Heart right ventricle (tissue), 16 donors: ENCODE results near the gene METTL6. TPM values are rescaled to one million over a fixed set of nuclear protein-coding genes. Genes with fewer than 3 reads are reported as not detected.

Experiments used
- ATAC-seq, 8 donors: fragments of 200-7000 bp; cut with Tn5 transposase; one replicate each; pipeline ENCODE4 v1.9.1; 2020; ENCODE audit warnings: mild to moderate bottlenecking in 8 of 8, moderate library complexity in 8 of 8, moderate number of reproducible peaks in 1 of 8
- DNase-seq, 2 donors: peaks; one replicate each; pipeline ENCODE4 v3.0.0-alpha.2; 2020
- H3K27ac ChIP-seq, 10 donors: fragments of 200-600 bp; sonication (generic) in 2 of 10; one replicate each; pipeline versions ENCODE4 v1.5.0 to v1.8.0; 2020 to 2022; ENCODE audit warnings: mild to moderate bottlenecking in 3 of 10
- H3K27me3 ChIP-seq, 7 donors: fragments of 200-600 bp; one replicate each; pipeline ENCODE4 v1.8.0; 2021 to 2022; ENCODE audit warnings: mild to moderate bottlenecking in 2 of 7
- H3K36me3 ChIP-seq, 9 donors: fragments of 200-600 bp; sonication (generic) in 1 of 9; one replicate each; pipeline versions ENCODE4 v1.5.0 to v1.8.0; 2020 to 2022; ENCODE audit warnings: mild to moderate bottlenecking in 2 of 9
- H3K4me1 ChIP-seq, 9 donors: fragments of 200-600 bp; sonication (generic) in 1 of 9; one replicate each; pipeline versions ENCODE4 v1.5.0 to v1.8.0; 2020 to 2022; ENCODE audit warnings: mild to moderate bottlenecking in 4 of 9
- H3K4me3 ChIP-seq, 10 donors: fragments of 200-600 bp; sonication (generic) in 2 of 10; one replicate each; pipeline versions ENCODE4 v1.5.0 to v1.8.0; 2020 to 2022; ENCODE audit warnings: mild to moderate bottlenecking in 7 of 10, moderate library complexity in 2 of 10
- H3K9me3 ChIP-seq, 11 donors: fragments of 200-600 bp in 10 of 11; sonication (generic) in 2 of 11; one replicate each; pipeline versions ENCODE4 v1.5.0 to v1.8.0; 2013 to 2022; ENCODE audit warnings: mild to moderate bottlenecking in 2 of 11, control low read depth in 1 of 11, moderate library complexity in 1 of 11
- CTCF ChIP-seq, 9 donors: fragments of 200-600 bp; sonication (generic) in 2 of 9; IDR thresholded peaks; one replicate each; pipeline versions ENCODE4 v1.5.0 to v1.8.0; 2021 to 2022; ENCODE audit warnings: antibody characterized with exemption in 9 of 9, mild to moderate bottlenecking in 5 of 9, moderate library complexity in 1 of 9
- WGBS, 2 donors: extraction: QIAGEN DNeasy Blood & Tissue Kit; methylation state at CpG; one replicate each; pipeline ENCODE4 v1.1.7; 2013; ENCODE audit warnings: inconsistent platforms in 1 of 2; 5-methylcytosine and 5-hydroxymethylcytosine counted together
- intact Hi-C, 10 donors: fragments of 100-400 bp; cut with DNase I; formaldehyde crosslinking; loops; one replicate each; pipeline versions ENCODE4 v1.11.1 to v1.14.2; 2022
- polyA plus RNA-seq, 2 donors: library from polyadenylated mRNA; stranded (reverse); fragments of 200-250 nt; gene quantifications; one replicate each; pipeline ENCODE4 v1.2.3, GENCODE V29; 2013
- total RNA-seq, 10 donors: library from RNA; stranded (reverse); fragmentation: NEBNext Ultra II Directional in 3 of 10; extraction: Animal tissue kit (Norgen Biotek cat#: 25700) in 3 of 10; gene quantifications; one replicate each; pipeline versions ENCODE4 v1.2.1 to v1.2.4, GENCODE V29; 2021 to 2023
- donor health status: Arrhythmogenic right ventricular cardiomyopathy.
- donor health status: ischemic (EF 13 %, LVEDD 7.1; RV severe dilation, severe dysfunction).
- donor health status: healthy with polysubstance abuse.
- donor health status: DM: no; HTN: yes; CAD: no.
- donor health status: DM: no; HTN: no; CAD: no.
- donor health status: ischemic (EF 25% LVEDD 6.9; RV normal size, moderate dysfunction).
- donor health status: ischemic (EF 25% LVEDD 5.7; RV mildly dilated, moderate dysfunction).
- donor health status: healthy.
- donor health status: DM: yes; HTN: yes; CAD: no.
- donor health status: Ischemic cardiomyopathy.
- donor health status: ischemic (EF 35%, LVEDD 5.7; RV mildly dilated, moderate dysfunction).
- donor health status: nonischemic (EF 11% LVEDD 7.7; RV severe dilation, severe dysfunction).
- donor health status: DM: yes; HTN: yes; CAD: no.
- donor health status: PGD.
- donor health status: ischemic (EF 29% LVEDD 5.4; RV normal size, mild dysfunction).
- donor health status: nonischemic (EF 23%, LVEDD 6.1; RV moderate dilation, normal function).

The METTL6 gene
- total and polyA plus RNA-seq, 12 donors = 3.8 to 11.3 (median 9.4) TPM

- TF ChIP-seq CTCF (IDR thresholded peaks at IDR 0.05) = no peak
- DNase-seq (no peak), ATAC-seq (no peak)
- Histone ChIP-seq H3K27me3 (no peaks in the 10 kb centered on the region), H3K27ac (no peak overlapping the region), H3K4me3 (no peak overlapping the region), H3K36me3 (no peaks in the 10 kb centered on the region), H3K9me3 (peaks cover 0 to 10% (median 5%) of the 10 kb centered on the region in 11 donors), H3K4me1 (peaks cover 0 to 22% (median 4%) of the 10 kb centered on the region in 9 donors)
- 62 to 78% methylated on average over 6 of the region's 6 CpGs for WGBS, 2 donors
- intact Hi-C loops = loop anchor here in 1 of 10 donors (10.0 kb wide), 1 partner anchor 276 kb away; no protein-coding TSS in a partner anchor
Observed at GRCh38 chr3:15380980-15381890, 46.1 kb downstream of the METTL6 start.

GRCh38 chr3:15377961-15378791 is 49.2 kb downstream of the METTL6 start:
- no peak overlapping the region for H3K4me3 ChIP-seq
- TF ChIP-seq CTCF (IDR thresholded peaks at IDR 0.05) = peak; percentile 63 to 90 (median 87)
- ATAC-seq (peak; percentile 95 to 98 (median 98)), DNase-seq (peak; percentile 87 to 95)
- H3K27me3 ChIP-seq = no peaks in the 10 kb centered on the region
- H3K9me3 ChIP-seq = no peaks in the 10 kb centered on the region
- intact Hi-C loops = loop anchor here (1.0 to 5.0 kb wide), 6 partner anchors 41 to 111 kb away; partner anchors contain the start of gene SH3BP5 (in 7 of the 10)
- H3K4me1 ChIP-seq = peaks cover 0 to 9% (median 4%) of the 10 kb centered on the region in 9 donors
- H3K27ac ChIP-seq = peak overlapping the region in 9 of 10 donors; percentile 31 to 77 (median 61)
- 32 to 37% methylated on average over 16 of the region's 16 CpGs for WGBS, 2 donors
- no peaks in the 10 kb centered on the region for H3K36me3 ChIP-seq

- ATAC-seq = no peak
- Histone ChIP-seq H3K27ac (no peak overlapping the region), H3K4me3 (no peak overlapping the region), H3K36me3 (no peaks in the 10 kb centered on the region), H3K27me3 (no peaks in the 10 kb centered on the region), H3K9me3 (no peaks in the 10 kb centered on the region), H3K4me1 (peaks cover 0 to 6% (median 4%) of the 10 kb centered on the region in 9 donors)
- WGBS, 2 donors = 94% methylated on average over 22 of the region's 22 CpGs
- no peak for DNase-seq
- intact Hi-C loops = loop anchor here (5.0 kb wide), 3 partner anchors 38 to 108 kb away; partner anchors contain the start of gene SH3BP5 (in 7 of the 10)
- no peak for TF ChIP-seq CTCF (IDR thresholded peaks at IDR 0.05)
Observed at GRCh38 chr3:15375461-15376000, 51.8 kb downstream of the METTL6 start.

- ATAC-seq = no peak
- intact Hi-C loops = no loop called here
- 84 to 88% methylated on average over 4 of the region's 4 CpGs for WGBS, 2 donors
Observed at GRCh38 chr3:15372918-15373317, 54.4 kb downstream of the METTL6 start.

More at GRCh38 chr3:15372918-15373317, 54.4 kb downstream of the METTL6 start:
- no peak overlapping the region for H3K4me3 ChIP-seq
- no peak for TF ChIP-seq CTCF (IDR thresholded peaks at IDR 0.05)
- no peaks in the 10 kb centered on the region for H3K36me3 ChIP-seq
- no peaks in the 10 kb centered on the region for H3K27me3 ChIP-seq
- DNase-seq = no peak
- peaks cover 0 to 13% (median 3%) of the 10 kb centered on the region in 9 donors for H3K4me1 ChIP-seq
- H3K27ac ChIP-seq = no peak overlapping the region
- peaks cover 0 to 3% (median 0%) of the 10 kb centered on the region in 11 donors for H3K9me3 ChIP-seq
